ENCODE data around the gene STAT5B.

DNA sequence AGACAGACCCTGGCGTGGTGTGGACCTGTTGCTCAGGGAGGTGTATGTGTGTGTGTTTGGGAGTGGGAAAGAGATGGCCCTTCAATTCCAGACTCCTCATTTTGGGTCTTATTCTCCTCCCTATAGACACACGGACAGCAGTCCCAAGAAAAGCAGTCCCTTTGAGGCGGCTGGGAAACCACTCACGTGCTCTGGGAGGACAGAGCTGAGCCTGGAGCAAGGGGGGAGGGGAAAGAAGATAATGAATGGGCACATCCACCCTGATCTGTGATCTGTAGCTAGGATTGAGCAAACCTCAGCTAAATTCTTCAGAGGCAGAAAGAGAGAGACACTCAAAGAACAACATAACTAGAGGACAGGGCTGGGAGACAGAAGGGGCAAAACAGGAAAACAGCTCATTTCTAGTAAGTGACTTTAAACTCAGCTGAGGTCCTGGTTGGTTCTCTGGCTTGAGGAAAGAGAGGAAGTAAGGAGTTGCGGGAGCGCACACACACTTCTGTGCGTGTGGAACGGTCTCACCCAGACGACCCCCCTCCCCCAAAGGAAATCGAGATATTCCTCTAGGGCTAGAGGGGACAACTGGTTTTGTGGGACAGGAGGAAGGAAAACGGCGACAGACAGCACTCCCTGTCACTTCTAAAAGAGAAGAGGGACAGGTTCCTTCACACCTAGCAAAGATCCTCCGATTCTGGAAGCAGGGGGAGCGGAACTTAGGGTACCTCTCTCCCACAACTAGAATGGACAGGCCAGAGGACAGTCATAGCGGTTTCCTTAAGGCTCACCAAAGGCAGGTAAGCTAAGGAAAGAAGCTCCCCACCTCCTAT lies 122.1 kb downstream of the STAT5B start:
- TF ChIP-seq, protein P1, sequence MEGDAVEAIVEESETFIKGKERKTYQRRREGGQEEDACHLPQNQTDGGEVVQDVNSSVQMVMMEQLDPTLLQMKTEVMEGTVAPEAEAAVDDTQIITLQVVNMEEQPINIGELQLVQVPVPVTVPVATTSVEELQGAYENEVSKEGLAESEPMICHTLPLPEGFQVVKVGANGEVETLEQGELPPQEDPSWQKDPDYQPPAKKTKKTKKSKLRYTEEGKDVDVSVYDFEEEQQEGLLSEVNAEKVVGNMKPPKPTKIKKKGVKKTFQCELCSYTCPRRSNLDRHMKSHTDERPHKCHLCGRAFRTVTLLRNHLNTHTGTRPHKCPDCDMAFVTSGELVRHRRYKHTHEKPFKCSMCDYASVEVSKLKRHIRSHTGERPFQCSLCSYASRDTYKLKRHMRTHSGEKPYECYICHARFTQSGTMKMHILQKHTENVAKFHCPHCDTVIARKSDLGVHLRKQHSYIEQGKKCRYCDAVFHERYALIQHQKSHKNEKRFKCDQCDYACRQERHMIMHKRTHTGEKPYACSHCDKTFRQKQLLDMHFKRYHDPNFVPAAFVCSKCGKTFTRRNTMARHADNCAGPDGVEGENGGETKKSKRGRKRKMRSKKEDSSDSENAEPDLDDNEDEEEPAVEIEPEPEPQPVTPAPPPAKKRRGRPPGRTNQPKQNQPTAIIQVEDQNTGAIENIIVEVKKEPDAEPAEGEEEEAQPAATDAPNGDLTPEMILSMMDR (IDR thresholded peaks at IDR 0.05) = no peak
- TF ChIP-seq, protein P2, sequence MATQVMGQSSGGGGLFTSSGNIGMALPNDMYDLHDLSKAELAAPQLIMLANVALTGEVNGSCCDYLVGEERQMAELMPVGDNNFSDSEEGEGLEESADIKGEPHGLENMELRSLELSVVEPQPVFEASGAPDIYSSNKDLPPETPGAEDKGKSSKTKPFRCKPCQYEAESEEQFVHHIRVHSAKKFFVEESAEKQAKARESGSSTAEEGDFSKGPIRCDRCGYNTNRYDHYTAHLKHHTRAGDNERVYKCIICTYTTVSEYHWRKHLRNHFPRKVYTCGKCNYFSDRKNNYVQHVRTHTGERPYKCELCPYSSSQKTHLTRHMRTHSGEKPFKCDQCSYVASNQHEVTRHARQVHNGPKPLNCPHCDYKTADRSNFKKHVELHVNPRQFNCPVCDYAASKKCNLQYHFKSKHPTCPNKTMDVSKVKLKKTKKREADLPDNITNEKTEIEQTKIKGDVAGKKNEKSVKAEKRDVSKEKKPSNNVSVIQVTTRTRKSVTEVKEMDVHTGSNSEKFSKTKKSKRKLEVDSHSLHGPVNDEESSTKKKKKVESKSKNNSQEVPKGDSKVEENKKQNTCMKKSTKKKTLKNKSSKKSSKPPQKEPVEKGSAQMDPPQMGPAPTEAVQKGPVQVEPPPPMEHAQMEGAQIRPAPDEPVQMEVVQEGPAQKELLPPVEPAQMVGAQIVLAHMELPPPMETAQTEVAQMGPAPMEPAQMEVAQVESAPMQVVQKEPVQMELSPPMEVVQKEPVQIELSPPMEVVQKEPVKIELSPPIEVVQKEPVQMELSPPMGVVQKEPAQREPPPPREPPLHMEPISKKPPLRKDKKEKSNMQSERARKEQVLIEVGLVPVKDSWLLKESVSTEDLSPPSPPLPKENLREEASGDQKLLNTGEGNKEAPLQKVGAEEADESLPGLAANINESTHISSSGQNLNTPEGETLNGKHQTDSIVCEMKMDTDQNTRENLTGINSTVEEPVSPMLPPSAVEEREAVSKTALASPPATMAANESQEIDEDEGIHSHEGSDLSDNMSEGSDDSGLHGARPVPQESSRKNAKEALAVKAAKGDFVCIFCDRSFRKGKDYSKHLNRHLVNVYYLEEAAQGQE (IDR thresholded peaks at IDR 0.05; ENCODE audit: insufficient read depth in 1 of 2, low read depth in 2 of 2, low read length in 1 of 2) = no peak
- TF ChIP-seq TCF7L2 (IDR thresholded peaks at IDR 0.05; ENCODE audit: low read depth, low read length) (no peak), POLR2AphosphoS5 (IDR thresholded peaks at IDR 0.05; ENCODE audit: low read depth, low read length) (no peak), SIN3A (IDR thresholded peaks at IDR 0.05; ENCODE audit: borderline replicate concordance, insufficient read depth, low read depth, low read length) (no peak)
